CD4-positive, alpha-beta T cell treated with Interleukin-17A for 4 hours (primary cell): ENCODE measurements around the gene KLC3.

Source experiments
- DNase-seq: peaks from one replicate; pipeline ENCODE4 v3.0.0-alpha.2; 2020; ENCODE audit warnings: mixed read lengths

The KLC3 gene

DNA sequence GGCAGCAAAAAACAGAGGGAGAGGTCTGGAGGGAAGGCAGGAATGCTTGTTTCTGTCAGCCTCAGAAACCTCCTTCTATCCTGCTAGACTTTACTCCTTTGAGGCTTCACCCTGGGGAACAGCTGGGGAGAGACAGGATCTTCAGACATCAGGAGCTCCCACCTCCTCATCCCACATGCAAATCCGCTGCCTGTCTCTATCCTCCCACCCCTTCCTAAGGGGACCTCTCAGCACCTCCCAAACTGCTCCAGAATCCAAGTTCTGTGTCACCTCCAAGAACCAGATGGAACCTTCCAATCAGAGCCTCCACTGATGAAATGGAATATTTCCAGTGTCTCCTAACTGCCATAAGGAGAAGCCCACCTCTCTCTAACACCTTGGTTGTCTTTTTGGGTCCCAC, 39.6 kb downstream of the KLC3 start:
- no peak for DNase-seq

- no peak for DNase-seq
Observed at GRCh38 chr19:45382426-45382825, 41.9 kb downstream of the KLC3 start.

- DNase-seq: no peak
Observed at GRCh38 chr19:45385392-45386221, 45.1 kb downstream of the KLC3 start.

DNA sequence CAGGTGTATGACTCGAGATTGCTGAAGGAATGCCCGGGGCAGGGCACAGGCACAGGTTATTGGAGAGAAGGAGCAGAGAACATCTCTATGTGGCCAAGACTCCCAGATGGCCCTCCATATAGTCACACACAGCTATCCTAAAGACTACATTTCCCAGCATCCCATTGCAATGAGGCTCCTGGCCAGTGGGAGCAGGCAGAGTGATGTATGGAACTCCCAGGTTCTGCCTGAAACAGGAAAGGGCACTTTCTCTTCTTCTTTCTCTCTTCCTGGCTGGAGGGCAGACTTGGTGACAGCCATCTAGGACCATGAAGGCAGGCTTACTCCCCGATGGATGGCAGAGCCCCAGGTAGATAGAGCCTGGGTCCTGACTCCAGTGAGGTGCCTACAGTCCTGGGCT, 50.8 kb downstream of the KLC3 start:
- no peak for DNase-seq

GRCh38 chr19:45391871-45392665, 51.5 kb downstream of the KLC3 start:
- DNase-seq: no peak

GRCh38 chr19:45395821-45396617, 55.5 kb downstream of the KLC3 start:
- DNase-seq: no peak

DNA sequence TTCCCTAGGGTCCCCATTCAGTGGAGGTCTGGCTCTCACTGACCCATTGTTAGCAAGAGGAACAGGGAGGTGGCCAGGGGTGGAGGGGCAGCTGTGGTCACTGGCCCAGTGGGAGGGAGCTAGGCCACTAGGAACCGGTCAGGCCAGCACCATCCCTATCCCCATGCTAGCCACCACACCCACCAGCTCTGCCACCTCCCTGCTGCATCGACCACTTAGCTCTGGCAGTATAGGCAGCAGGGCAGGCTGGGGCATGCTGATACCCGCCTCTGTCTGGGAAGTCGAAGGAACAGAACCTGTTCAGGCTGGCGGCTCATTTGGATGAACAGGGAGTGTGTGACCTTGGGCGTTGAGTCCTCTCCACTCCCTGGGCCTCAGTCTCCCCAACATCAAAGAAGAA, 59.6 kb downstream of the KLC3 start:
- DNase-seq: no peak
